Measurements from ENCODE around the gene ITGA2.

DNA sequence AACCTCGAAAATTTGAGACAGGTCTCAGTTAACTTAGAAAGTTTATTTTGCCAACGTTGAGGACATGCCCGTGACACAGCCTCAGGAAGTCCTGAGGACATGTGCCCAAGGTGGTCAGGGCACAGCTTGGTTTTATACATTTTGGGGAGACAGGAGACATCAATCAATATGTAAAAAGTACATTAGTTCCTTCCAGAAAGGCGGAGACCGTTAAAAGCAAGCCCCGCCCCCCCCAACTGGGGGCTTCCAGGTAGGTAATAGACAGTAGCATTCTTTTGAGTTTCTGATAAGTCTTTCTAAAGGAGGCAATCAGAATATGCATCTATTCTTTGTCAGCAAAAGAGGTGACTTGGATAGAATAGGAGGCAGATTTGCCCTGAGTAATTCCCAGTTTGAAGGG lies 121.0 kb downstream of the ITGA2 start:
- TF ChIP-seq, protein P1, sequence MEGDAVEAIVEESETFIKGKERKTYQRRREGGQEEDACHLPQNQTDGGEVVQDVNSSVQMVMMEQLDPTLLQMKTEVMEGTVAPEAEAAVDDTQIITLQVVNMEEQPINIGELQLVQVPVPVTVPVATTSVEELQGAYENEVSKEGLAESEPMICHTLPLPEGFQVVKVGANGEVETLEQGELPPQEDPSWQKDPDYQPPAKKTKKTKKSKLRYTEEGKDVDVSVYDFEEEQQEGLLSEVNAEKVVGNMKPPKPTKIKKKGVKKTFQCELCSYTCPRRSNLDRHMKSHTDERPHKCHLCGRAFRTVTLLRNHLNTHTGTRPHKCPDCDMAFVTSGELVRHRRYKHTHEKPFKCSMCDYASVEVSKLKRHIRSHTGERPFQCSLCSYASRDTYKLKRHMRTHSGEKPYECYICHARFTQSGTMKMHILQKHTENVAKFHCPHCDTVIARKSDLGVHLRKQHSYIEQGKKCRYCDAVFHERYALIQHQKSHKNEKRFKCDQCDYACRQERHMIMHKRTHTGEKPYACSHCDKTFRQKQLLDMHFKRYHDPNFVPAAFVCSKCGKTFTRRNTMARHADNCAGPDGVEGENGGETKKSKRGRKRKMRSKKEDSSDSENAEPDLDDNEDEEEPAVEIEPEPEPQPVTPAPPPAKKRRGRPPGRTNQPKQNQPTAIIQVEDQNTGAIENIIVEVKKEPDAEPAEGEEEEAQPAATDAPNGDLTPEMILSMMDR (IDR thresholded peaks at IDR 0.05): no peak
- TF ChIP-seq POLR2A (IDR thresholded peaks at IDR 0.05): no peak

Data from testis (tissue), 2 donors.